HEK293 (cell line): Measurements from ENCODE around the gene MPG.
"Not testable (repeated sequence)": the region's sequence is repeated elsewhere in the genome, so short reads cannot be mapped to it uniquely, and the experiment has no call there.

Experiments used
- CTCF ChIA-PET: fragments of 350-600 bp; formaldehyde crosslinking; extraction: SDS; loops from one replicate; lab custom pipeline; 2021; ENCODE audit warnings: antibody characterized with exemption; lab: Yijun Ruan, JAX
- POLR2A ChIA-PET: fragments of 300-600 bp; formaldehyde crosslinking; extraction: SDS; loops from one replicate; lab custom pipeline; 2020; ENCODE audit warnings: antibody characterized with exemption, inconsistent platforms; lab: Yijun Ruan, JAX
- H3K27ac ChIP-seq: fragments of 200-500 bp; sonication (Bioruptor generic); 2 replicates; pipeline ENCODE4 v1.5.1; 2014; ENCODE audit warnings: low read depth, low read length, control low read depth, inconsistent platforms; ENCODE audit errors: extremely low read depth
- H3K36me3 ChIP-seq, 2 experiments: fragments of 200-500 bp in 1 of 2; sonication (Bioruptor generic) in 1 of 2; 1 replicate in 1 of 2; 2 replicates in 1 of 2; pipeline ENCODE4 v1.5.1; 2014 to 2017; ENCODE audit warnings: inconsistent platforms in 2 of 2, low read length in 2 of 2; ENCODE audit not compliant: control insufficient read depth in 2 of 2, insufficient read depth in 1 of 2
- H3K4me1 ChIP-seq: fragments of 200-500 bp; sonication (Bioruptor generic); 2 replicates; pipeline ENCODE4 v1.5.1; 2014; ENCODE audit warnings: mild to moderate bottlenecking, low read length, inconsistent platforms; ENCODE audit not compliant: control insufficient read depth, insufficient read depth
- H3K4me3 ChIP-seq: 2 replicates; pipeline ENCODE4 v1.5.1; 2011; ENCODE audit warnings: low read depth, mild to moderate bottlenecking, control low read depth, low read length, moderate library complexity
- H3K9me3 ChIP-seq: fragments of 200-500 bp; sonication (Bioruptor generic); 2 replicates; pipeline ENCODE4 v1.5.1; 2014; ENCODE audit warnings: low read depth, low read length, inconsistent platforms; ENCODE audit not compliant: control insufficient read depth, insufficient read depth
- GLIS2 ChIP-seq: fragments of 450-650 bp; formaldehyde crosslinking; IDR thresholded peaks from 2 replicates; pipeline ENCODE4 v1.5.1; 2016; ENCODE audit warnings: missing biosample characterization, missing genetic modification characterization
- ZFP69B ChIP-seq: fragments of 450-650 bp; formaldehyde crosslinking; IDR thresholded peaks from 2 replicates; pipeline ENCODE4 v1.5.1; 2016; ENCODE audit warnings: missing biosample characterization, missing genetic modification characterization
- ZIC2 ChIP-seq: fragments of 450-650 bp; formaldehyde crosslinking; IDR thresholded peaks from 2 replicates; pipeline ENCODE4 v1.5.1; 2016; ENCODE audit warnings: missing biosample characterization, missing genetic modification characterization
- ZNF138 ChIP-seq: fragments of 450-650 bp; formaldehyde crosslinking; IDR thresholded peaks from 2 replicates; pipeline ENCODE4 v1.5.1; 2016; ENCODE audit warnings: missing biosample characterization, missing genetic modification characterization, borderline replicate concordance
- ZNF148 ChIP-seq: fragments of 450-650 bp; formaldehyde crosslinking; IDR thresholded peaks from 2 replicates; pipeline ENCODE4 v1.5.0; 2017; ENCODE audit warnings: missing biosample characterization, missing genetic modification characterization, borderline replicate concordance
- ZNF223 ChIP-seq: fragments of 450-650 bp; formaldehyde crosslinking; IDR thresholded peaks from 2 replicates; pipeline ENCODE4 v1.5.1; 2016; ENCODE audit warnings: missing biosample characterization, missing genetic modification characterization
- ZNF274 ChIP-seq, 2 experiments: fragments of 200-500 bp in 1 of 2; fragments of 450-650 bp in 1 of 2; sonication (Bioruptor generic) in 1 of 2; formaldehyde crosslinking in 1 of 2; IDR thresholded peaks; 2 replicates each; pipeline versions ENCODE4 v1.5.1 to v1.6.1; 2014 to 2016; ENCODE audit warnings: borderline replicate concordance in 1 of 2, inconsistent platforms in 1 of 2, low read length in 1 of 2, missing biosample characterization in 1 of 2, missing genetic modification characterization in 1 of 2
- ZNF292 ChIP-seq: fragments of 450-650 bp; formaldehyde crosslinking; IDR thresholded peaks from 2 replicates; pipeline ENCODE4 v1.5.1; 2016; ENCODE audit warnings: low read depth, missing biosample characterization, missing genetic modification characterization, borderline replicate concordance
- ZNF324 ChIP-seq: fragments of 450-650 bp; formaldehyde crosslinking; IDR thresholded peaks from 2 replicates; pipeline ENCODE4 v1.5.1; 2016; ENCODE audit warnings: missing biosample characterization, missing genetic modification characterization
- ZNF48 ChIP-seq: fragments of 450-650 bp; formaldehyde crosslinking; IDR thresholded peaks from 2 replicates; pipeline ENCODE4 v1.5.1; 2016; ENCODE audit warnings: missing biosample characterization, missing genetic modification characterization
- ZNF560 ChIP-seq: fragments of 450-650 bp; formaldehyde crosslinking; IDR thresholded peaks from 2 replicates; pipeline ENCODE4 v1.5.1; 2017; ENCODE audit warnings: missing biosample characterization, missing genetic modification characterization, borderline replicate concordance
- ZNF600 ChIP-seq: fragments of 450-650 bp; formaldehyde crosslinking; IDR thresholded peaks from 2 replicates; pipeline ENCODE4 v1.5.1; 2016; ENCODE audit warnings: missing biosample characterization, missing genetic modification characterization
- ZNF792 ChIP-seq: fragments of 450-650 bp; formaldehyde crosslinking; IDR thresholded peaks from 2 replicates; pipeline ENCODE4 v1.5.1; 2016; ENCODE audit warnings: missing biosample characterization, missing genetic modification characterization
- ZSCAN4 ChIP-seq: fragments of 450-650 bp; formaldehyde crosslinking; IDR thresholded peaks from 2 replicates; pipeline ENCODE4 v1.5.1; 2017; ENCODE audit warnings: missing biosample characterization, missing genetic modification characterization

Gene MPG

GRCh38 chr16:119295-119694 lies 41.3 kb downstream of the MPG start:
- Histone ChIP-seq H3K4me1 (no peaks in the 10 kb centered on the region; the same call in 1 of the 2 replicates), H3K27ac (no peak overlapping the region), H3K9me3 (no peaks in the 10 kb centered on the region), H3K36me3 (peaks cover 5 to 24% of the 10 kb centered on the region in 2 experiments; a peak in 2 of 3 replicates), H3K4me3 (no peak overlapping the region)
- TF ChIP-seq ZSCAN4 (tag by site-specific recombination) = 0 out of 2 replicates have a peak, but pooled peaks have one; percentile 12
- no peak; the same call in 1 of the 2 replicates for TF ChIP-seq ZNF600 (tag by site-specific recombination)
- CTCF ChIA-PET = interaction anchor here (0.6 to 4.5 kb wide), 3 partner anchors 13 to 851 kb away, joined by 3 to 73 read pairs (median 11); partner anchors contain the start of gene HBQ1
- POLR2A ChIA-PET = interaction anchor here (0.6 kb wide), 1 partner anchor 116 kb away, joined by 3 read pairs; the partner anchor contains the start of gene FAM234A

GRCh38 chr16:119835-120491 lies 41.9 kb downstream of the MPG start:
- ChIA-PET CTCF (interaction anchor here (0.6 to 4.5 kb wide), 4 partner anchors 14 to 1454 kb away, joined by 3 to 73 read pairs (median 4); no protein-coding TSS in a partner anchor), POLR2A (interaction anchor here (0.6 kb wide), 1 partner anchor 115 kb away, joined by 3 read pairs; the partner anchor contains the start of gene FAM234A)
- peaks cover 5 to 21% of the 10 kb centered on the region in 2 experiments; a peak in 2 of 3 replicates for H3K36me3 ChIP-seq
- TF ChIP-seq ZNF560 (tag by site-specific recombination) (no peak), ZIC2 (tag by site-specific recombination) (peak; percentile 27; the same call in 1 of the 2 replicates)
- H3K9me3 ChIP-seq = no peaks in the 10 kb centered on the region
- no peak overlapping the region for H3K27ac ChIP-seq
- H3K4me3 ChIP-seq = no peak overlapping the region
- H3K4me1 ChIP-seq = no peaks in the 10 kb centered on the region; the same call in 1 of the 2 replicates

- H3K36me3 ChIP-seq = peaks cover 5 to 21% of the 10 kb centered on the region in 2 experiments; a peak in 2 of 3 replicates
- CTCF ChIA-PET = interaction anchor here (4.5 kb wide), 1 partner anchor 15 kb away, joined by 73 read pairs; no protein-coding TSS in a partner anchor
- H3K4me1 ChIP-seq = no peaks in the 10 kb centered on the region; the same call in 1 of the 2 replicates
- no peaks in the 10 kb centered on the region for H3K9me3 ChIP-seq
- no peak overlapping the region for H3K27ac ChIP-seq
- POLR2A ChIA-PET = no interaction called here
- TF ChIP-seq ZFP69B = no peak
- no peak for TF ChIP-seq ZNF148 (tag by site-specific recombination)
- TF ChIP-seq ZNF48 (tag by site-specific recombination) = no peak
- no peak for TF ChIP-seq ZNF138 (tag by site-specific recombination)
- no peak overlapping the region for H3K4me3 ChIP-seq
Measured at GRCh38 chr16:120756-121155, 42.7 kb downstream of the MPG start.

GRCh38 chr16:122361-122760 lies 44.3 kb downstream of the MPG start:
- Histone ChIP-seq H3K36me3 (peaks cover 0 to 11% of the 10 kb centered on the region in 2 experiments; a peak in 2 of 3 replicates), H3K4me1 (no peaks in the 10 kb centered on the region; the same call in 1 of the 2 replicates), H3K27ac (no peak overlapping the region), H3K9me3 (no peaks in the 10 kb centered on the region), H3K4me3 (no peak overlapping the region)
- TF ChIP-seq ZNF223 (tag by site-specific recombination) (no peak), ZNF324 (no peak), ZNF292 (tag by site-specific recombination) (no peak), ZNF792 (tag by site-specific recombination) (no peak), GLIS2 (tag by site-specific recombination) (no peak), ZNF274 (IDR thresholded peaks at IDR 0.05; ENCODE audit: low read length) (no peak), ZNF274 (tag by site-specific recombination; IDR thresholded peaks at IDR 0.05; ENCODE audit: borderline replicate concordance) (no peak)
- POLR2A ChIA-PET = no interaction called here
- CTCF ChIA-PET = interaction anchor here (0.7 kb wide), 1 partner anchor 15 kb away, joined by 3 read pairs; no protein-coding TSS in a partner anchor

GRCh38 chr16:123558-124350 lies 45.7 kb downstream of the MPG start:
- H3K36me3 ChIP-seq, H3K9me3 ChIP-seq, H3K4me3 ChIP-seq, POLR2A ChIA-PET, H3K4me1 ChIP-seq, H3K27ac ChIP-seq: not testable (repeated sequence)
- CTCF ChIA-PET = interaction anchor here (2.8 kb wide), 1 partner anchor 17 kb away, joined by 19 read pairs; no protein-coding TSS in a partner anchor
